H7 (cell line): ENCODE data around the gene ARHGAP44. TPM values are rescaled to one million over a fixed set of nuclear protein-coding genes. Genes with fewer than 3 reads are reported as not detected.
A peak's percentile ranks its signal among the peaks of the same experiment; 100 is the strongest.
"Not testable (repeated sequence)": the region's sequence is repeated elsewhere in the genome, so short reads cannot be mapped to it uniquely, and the experiment has no call there.

Experiments
- DNase-seq: peaks from one replicate; pipeline ENCODE4 v3.0.0; 2012
- H3K27me3 ChIP-seq: 2 replicates; pipeline ENCODE4 v1.6.0; 2011; ENCODE audit warnings: mild to moderate bottlenecking, low read length; ENCODE audit not compliant: control insufficient read depth, insufficient read depth
- H3K36me3 ChIP-seq: replicated peaks from 2 replicates; pipeline ENCODE4 v1.5.1; 2011; ENCODE audit warnings: low read length; ENCODE audit not compliant: control insufficient read depth, insufficient read depth
- H3K4me3 ChIP-seq: 2 replicates; pipeline ENCODE4 v1.5.1; 2011; ENCODE audit warnings: low read depth, mild to moderate bottlenecking, control low read depth, low read length, moderate library complexity; ENCODE audit not compliant: insufficient read depth
- total RNA-seq: library from RNA; depleted of rRNA; stranded (reverse); fragments of >200 nt; shearing (Covaris generic); gene quantifications from 2 replicates; pipeline ENCODE4 v1.2.3, GENCODE V29; 2014

Gene ARHGAP44
- total RNA-seq, 1 experiment from 2014 or later = 9.2 TPM

- peak; percentile 78 for DNase-seq
- no peaks in the 10 kb centered on the region for H3K36me3 ChIP-seq
- H3K4me3 ChIP-seq = peak overlapping the region; percentile 41
These were observed 184.3 kb downstream of the ARHGAP44 start for GRCh38 chr17:12973496-12974004.

GRCh38 chr17:12974005-12974531, 184.8 kb downstream of the ARHGAP44 start:
- peak; percentile 86 for DNase-seq
- no peaks in the 10 kb centered on the region for H3K36me3 ChIP-seq
- H3K4me3 ChIP-seq = peak overlapping the region; percentile 41
- peaks cover 3% of the 10 kb centered on the region; the same call in 1 of the 2 replicates for H3K27me3 ChIP-seq

More at GRCh38 chr17:12973496-12974004, 184.3 kb downstream of the ARHGAP44 start:
- peaks cover 3% of the 10 kb centered on the region; the same call in 1 of the 2 replicates for H3K27me3 ChIP-seq

GRCh38 chr17:12977008-12977751, 187.9 kb downstream of the ARHGAP44 start:
- peaks cover 3% of the 10 kb centered on the region; the same call in 1 of the 2 replicates for H3K27me3 ChIP-seq
- H3K4me3 ChIP-seq = no peak overlapping the region
- no peaks in the 10 kb centered on the region; the same call in 1 of the 2 replicates for H3K36me3 ChIP-seq
- peak; percentile 78 for DNase-seq

GRCh38 chr17:12978787-12979186, 189.5 kb downstream of the ARHGAP44 start:
- not testable (repeated sequence) for DNase-seq, H3K36me3 ChIP-seq, H3K4me3 ChIP-seq, H3K27me3 ChIP-seq

GRCh38 chr17:12979246-12979645, 189.9 kb downstream of the ARHGAP44 start:
- DNase-seq = no peak
- Histone ChIP-seq H3K36me3 (no peaks in the 10 kb centered on the region; the same call in 1 of the 2 replicates), H3K4me3 (no peak overlapping the region), H3K27me3 (no peaks in the 10 kb centered on the region)

GRCh38 chr17:12979826-12980500, 190.7 kb downstream of the ARHGAP44 start:
- H3K4me3 ChIP-seq = no peak overlapping the region
- H3K36me3 ChIP-seq = no peaks in the 10 kb centered on the region; the same call in 1 of the 2 replicates
- no peak for DNase-seq
- no peaks in the 10 kb centered on the region for H3K27me3 ChIP-seq

GRCh38 chr17:12982224-12982623, 192.9 kb downstream of the ARHGAP44 start:
- H3K36me3 ChIP-seq = peaks cover 2% of the 10 kb centered on the region; the same call in 1 of the 2 replicates
- no peak overlapping the region for H3K4me3 ChIP-seq
- DNase-seq = no peak
- no peaks in the 10 kb centered on the region for H3K27me3 ChIP-seq

GRCh38 chr17:12983991-12984884, 194.9 kb downstream of the ARHGAP44 start:
- H3K27me3 ChIP-seq = no peaks in the 10 kb centered on the region
- no peak overlapping the region for H3K4me3 ChIP-seq
- peaks cover 2% of the 10 kb centered on the region; the same call in 1 of the 2 replicates for H3K36me3 ChIP-seq
- DNase-seq = no peak

GRCh38 chr17:12985431-12986293, 196.4 kb downstream of the ARHGAP44 start:
- no peak for DNase-seq
- Histone ChIP-seq H3K36me3 (peaks cover 4% of the 10 kb centered on the region), H3K4me3 (no peak overlapping the region), H3K27me3 (no peaks in the 10 kb centered on the region)

- H3K27me3 ChIP-seq = no peaks in the 10 kb centered on the region
- peaks cover 12% of the 10 kb centered on the region for H3K36me3 ChIP-seq
- no peak overlapping the region for H3K4me3 ChIP-seq
- peak; percentile 81 for DNase-seq
These were observed 197.8 kb downstream of the ARHGAP44 start for GRCh38 chr17:12987120-12987519.

GRCh38 chr17:12990041-12990808, 200.9 kb downstream of the ARHGAP44 start:
- DNase-seq = no peak
- Histone ChIP-seq H3K36me3 (peaks cover 36% of the 10 kb centered on the region), H3K27me3 (no peaks in the 10 kb centered on the region)

GRCh38 chr17:12990926-12991325, 201.6 kb downstream of the ARHGAP44 start:
- Histone ChIP-seq H3K27me3 (no peaks in the 10 kb centered on the region), H3K4me3 (no peak overlapping the region), H3K36me3 (peaks cover 40% of the 10 kb centered on the region)
- no peak for DNase-seq

More at GRCh38 chr17:12990041-12990808, 200.9 kb downstream of the ARHGAP44 start:
- H3K4me3 ChIP-seq = no peak overlapping the region
